ENCODE measurements around the gene ZDHHC8.

DNA sequence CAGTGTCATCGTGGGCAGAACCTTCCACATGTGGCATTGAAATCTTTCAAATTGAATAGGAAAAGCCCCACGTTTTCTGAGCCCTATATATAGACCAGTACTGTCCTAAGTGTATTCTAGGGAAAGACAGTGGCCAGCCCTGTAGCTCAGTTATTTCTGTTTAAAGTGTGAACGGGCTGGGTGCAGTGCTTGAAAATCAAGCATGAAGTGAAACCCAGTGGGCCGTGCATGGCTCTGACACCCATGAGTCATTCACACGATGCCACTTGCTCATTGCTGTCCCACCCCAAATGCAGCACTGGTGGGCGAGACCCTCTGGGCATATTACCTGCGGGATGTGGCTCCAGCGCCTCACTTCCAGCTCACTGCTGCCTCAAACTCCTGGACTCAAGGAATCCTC is 49.0 kb downstream of the ZDHHC8 start:
- TF ChIP-seq, protein P1, sequence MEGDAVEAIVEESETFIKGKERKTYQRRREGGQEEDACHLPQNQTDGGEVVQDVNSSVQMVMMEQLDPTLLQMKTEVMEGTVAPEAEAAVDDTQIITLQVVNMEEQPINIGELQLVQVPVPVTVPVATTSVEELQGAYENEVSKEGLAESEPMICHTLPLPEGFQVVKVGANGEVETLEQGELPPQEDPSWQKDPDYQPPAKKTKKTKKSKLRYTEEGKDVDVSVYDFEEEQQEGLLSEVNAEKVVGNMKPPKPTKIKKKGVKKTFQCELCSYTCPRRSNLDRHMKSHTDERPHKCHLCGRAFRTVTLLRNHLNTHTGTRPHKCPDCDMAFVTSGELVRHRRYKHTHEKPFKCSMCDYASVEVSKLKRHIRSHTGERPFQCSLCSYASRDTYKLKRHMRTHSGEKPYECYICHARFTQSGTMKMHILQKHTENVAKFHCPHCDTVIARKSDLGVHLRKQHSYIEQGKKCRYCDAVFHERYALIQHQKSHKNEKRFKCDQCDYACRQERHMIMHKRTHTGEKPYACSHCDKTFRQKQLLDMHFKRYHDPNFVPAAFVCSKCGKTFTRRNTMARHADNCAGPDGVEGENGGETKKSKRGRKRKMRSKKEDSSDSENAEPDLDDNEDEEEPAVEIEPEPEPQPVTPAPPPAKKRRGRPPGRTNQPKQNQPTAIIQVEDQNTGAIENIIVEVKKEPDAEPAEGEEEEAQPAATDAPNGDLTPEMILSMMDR (IDR thresholded peaks at IDR 0.05), result no peak
- TF ChIP-seq POLR2A (IDR thresholded peaks at IDR 0.05), result no peak
- no peak for TF ChIP-seq POLR2AphosphoS5 (IDR thresholded peaks at IDR 0.05; ENCODE audit: insufficient read depth in 1 of 2, low read depth in 1 of 2)

Data from vagina (tissue), 2 donors.